HG02973 (cell line): Measurements from ENCODE around the gene ADAMTS16.

Experiments
- ATAC-seq: cut with Tn5 transposase; IDR thresholded peaks from one replicate; pipeline ENCODE4 v1.9.1; 2021; ENCODE audit warnings: moderate library complexity; ENCODE audit not compliant: unreplicated experiment

Gene ADAMTS16

GRCh38 chr5:5369051-5369605, 229.0 kb downstream of the ADAMTS16 start:
- no peak for ATAC-seq
